Ascending aorta (tissue), 2 donors: ENCODE results near the gene PSKH1. TPM values are rescaled to one million over a fixed set of nuclear protein-coding genes. Genes with fewer than 3 reads are reported as not detected.

Experiments used
- DNase-seq, 2 donors: peaks; one replicate each; pipeline ENCODE4 v3.0.0-alpha.2; 2019; ENCODE audit warnings: low spot score in 2 of 2
- H3K27ac ChIP-seq, 2 donors: fragments of 200-600 bp; sonication (generic); one replicate each; pipeline ENCODE4 v1.5.1; 2016 to 2017; ENCODE audit warnings: mild to moderate bottlenecking in 1 of 2
- H3K27me3 ChIP-seq: fragments of 200-600 bp; sonication (generic); one replicate; pipeline ENCODE4 v1.5.1; 2017
- H3K36me3 ChIP-seq, 2 donors: fragments of 200-600 bp; sonication (generic); one replicate each; pipeline ENCODE4 v1.5.1; 2016
- H3K4me1 ChIP-seq, 2 donors: fragments of 200-600 bp; sonication (generic); one replicate each; pipeline ENCODE4 v1.5.1; 2016 to 2017; ENCODE audit warnings: mild to moderate bottlenecking in 1 of 2
- H3K4me3 ChIP-seq, 2 donors: fragments of 200-600 bp; sonication (generic); one replicate each; pipeline ENCODE4 v1.5.1; 2016 to 2017; ENCODE audit warnings: mild to moderate bottlenecking in 1 of 2
- H3K9me3 ChIP-seq, 2 donors: fragments of 200-600 bp; sonication (generic); one replicate each; pipeline ENCODE4 v1.5.1; 2016
- intact Hi-C: fragments of 100-400 bp; cut with DNase I; formaldehyde crosslinking; loops from one replicate; pipeline ENCODE4 v1.15.1; 2023
- total RNA-seq: library from RNA; depleted of rRNA; stranded (reverse); fragments of >200 nt; gene quantifications from one replicate; pipeline ENCODE4 v1.1.0, GENCODE V29; 2016
- TF ChIP-seq, protein P1 (sequence below), 3 experiments: fragments of 200-600 bp in 2 of 3; fragments of 450-650 bp in 1 of 3; sonication (generic) in 2 of 3; IDR thresholded peaks; one replicate each; pipeline ENCODE4 v1.5.1; 2016 to 2019; ENCODE audit warnings: antibody characterized with exemption in 3 of 3, mild to moderate bottlenecking in 1 of 3, moderate library complexity in 1 of 3

PSKH1 gene
- total RNA-seq, 1 donor from 2014 or later: 41.0 TPM

DNA sequence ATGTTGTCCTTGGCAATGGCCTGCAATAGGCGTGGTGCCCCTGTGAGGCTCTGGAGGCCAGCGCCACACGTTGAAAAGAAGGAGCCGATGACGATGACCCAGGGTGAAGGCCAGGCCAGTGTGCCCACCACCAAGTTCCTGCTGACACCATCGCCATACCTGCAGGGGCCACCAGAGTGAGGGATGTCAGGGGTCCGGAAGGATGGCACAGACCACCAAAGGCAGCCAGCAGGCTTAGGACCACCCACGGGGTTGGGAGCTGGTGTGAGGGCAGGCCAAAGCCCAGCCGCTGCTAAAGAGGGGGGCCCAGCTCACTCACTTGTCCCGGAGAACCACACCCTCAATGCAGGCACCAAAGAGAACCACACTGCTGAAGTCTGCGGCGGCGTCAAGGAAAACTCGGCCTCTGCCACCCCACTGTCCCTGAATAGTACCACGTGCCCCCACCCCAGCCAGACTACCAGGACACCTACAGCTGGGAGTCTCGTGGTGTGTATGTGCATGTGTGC, 57.3 kb downstream of the PSKH1 start:
- Histone ChIP-seq H3K9me3 (no peaks in the 10 kb centered on the region), H3K36me3 (peaks cover 96 to 100% of the 10 kb centered on the region in 2 donors), H3K4me1 (no peaks in the 10 kb centered on the region), H3K27ac (no peak overlapping the region), H3K27me3 (no peaks in the 10 kb centered on the region), H3K4me3 (no peak overlapping the region)
- TF ChIP-seq, protein P1, sequence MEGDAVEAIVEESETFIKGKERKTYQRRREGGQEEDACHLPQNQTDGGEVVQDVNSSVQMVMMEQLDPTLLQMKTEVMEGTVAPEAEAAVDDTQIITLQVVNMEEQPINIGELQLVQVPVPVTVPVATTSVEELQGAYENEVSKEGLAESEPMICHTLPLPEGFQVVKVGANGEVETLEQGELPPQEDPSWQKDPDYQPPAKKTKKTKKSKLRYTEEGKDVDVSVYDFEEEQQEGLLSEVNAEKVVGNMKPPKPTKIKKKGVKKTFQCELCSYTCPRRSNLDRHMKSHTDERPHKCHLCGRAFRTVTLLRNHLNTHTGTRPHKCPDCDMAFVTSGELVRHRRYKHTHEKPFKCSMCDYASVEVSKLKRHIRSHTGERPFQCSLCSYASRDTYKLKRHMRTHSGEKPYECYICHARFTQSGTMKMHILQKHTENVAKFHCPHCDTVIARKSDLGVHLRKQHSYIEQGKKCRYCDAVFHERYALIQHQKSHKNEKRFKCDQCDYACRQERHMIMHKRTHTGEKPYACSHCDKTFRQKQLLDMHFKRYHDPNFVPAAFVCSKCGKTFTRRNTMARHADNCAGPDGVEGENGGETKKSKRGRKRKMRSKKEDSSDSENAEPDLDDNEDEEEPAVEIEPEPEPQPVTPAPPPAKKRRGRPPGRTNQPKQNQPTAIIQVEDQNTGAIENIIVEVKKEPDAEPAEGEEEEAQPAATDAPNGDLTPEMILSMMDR (IDR thresholded peaks at IDR 0.05): no peak
- no peak for DNase-seq
- intact Hi-C loops: no loop called here

DNA sequence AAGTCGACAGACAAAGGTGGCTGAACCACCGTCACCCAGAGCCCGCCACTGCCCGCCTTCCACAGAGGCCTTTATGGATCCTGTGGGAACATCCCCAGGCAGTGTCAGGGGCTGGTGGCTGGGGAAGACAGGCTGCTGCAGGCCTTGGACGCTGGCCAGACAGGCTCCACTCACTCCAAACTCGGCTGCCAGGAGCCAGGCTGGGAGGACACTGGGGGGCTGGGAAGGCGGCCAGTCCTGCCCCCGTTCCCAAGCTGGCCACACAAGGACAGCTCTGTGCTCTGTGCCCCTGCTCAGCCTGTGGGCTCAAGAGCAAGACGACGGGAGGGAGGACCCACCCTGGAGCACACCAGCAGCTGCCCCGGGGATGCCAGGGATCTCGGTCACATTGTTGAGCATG, 58.4 kb downstream of the PSKH1 start:
- peaks cover 90 to 95% of the 10 kb centered on the region in 2 donors for H3K36me3 ChIP-seq

DNA sequence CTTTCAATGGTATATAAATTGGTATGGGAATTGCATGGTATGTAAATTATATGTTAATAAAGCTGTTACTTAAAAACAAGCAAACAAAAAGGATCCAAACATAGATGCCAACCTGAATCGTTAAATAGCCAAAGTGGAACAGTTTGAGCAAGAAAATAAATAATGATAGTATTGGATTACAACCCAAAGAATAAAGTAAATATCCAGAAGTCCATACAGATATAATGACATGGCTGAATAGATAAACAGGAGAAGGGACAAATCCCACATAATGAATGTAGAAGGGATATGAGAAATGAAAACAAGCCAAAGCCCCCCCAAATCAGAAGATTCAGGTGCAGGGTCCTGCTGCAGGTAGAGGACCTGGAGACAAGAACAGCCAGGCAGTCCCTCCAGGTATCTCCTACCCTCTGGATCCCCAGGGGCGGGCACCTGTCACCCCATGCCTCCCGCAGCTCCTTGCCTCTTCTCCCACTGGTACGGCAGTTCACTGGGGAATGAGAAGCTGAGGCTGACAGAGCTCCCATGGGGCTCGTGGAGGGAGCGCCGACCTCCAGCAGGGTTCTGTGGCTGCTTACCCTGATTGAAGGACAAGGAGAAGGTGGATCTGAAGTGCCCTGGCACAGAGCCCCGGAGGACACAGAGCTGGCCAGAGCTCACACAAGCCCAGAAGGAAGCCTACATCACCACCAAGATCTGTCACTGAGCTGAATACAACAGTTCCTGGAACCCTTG, 60.8 kb downstream of the PSKH1 start:
- no peaks in the 10 kb centered on the region for H3K27me3 ChIP-seq
- peaks cover 87 to 94% of the 10 kb centered on the region in 2 donors for H3K36me3 ChIP-seq
- H3K27ac ChIP-seq: no peak overlapping the region
- H3K4me3 ChIP-seq: no peak overlapping the region
- TF ChIP-seq, protein P1 (IDR thresholded peaks at IDR 0.05): no peak
- intact Hi-C loops: no loop called here
- no peak for DNase-seq
- no peaks in the 10 kb centered on the region for H3K4me1 ChIP-seq
- H3K9me3 ChIP-seq: no peaks in the 10 kb centered on the region

More for the DNA sequence above, 58.4 kb downstream of the PSKH1 start:
- Histone ChIP-seq H3K9me3 (no peaks in the 10 kb centered on the region), H3K4me3 (no peak overlapping the region), H3K27ac (peak overlapping the region in 1 of 2 donors; percentile 33), H3K27me3 (no peaks in the 10 kb centered on the region), H3K4me1 (no peaks in the 10 kb centered on the region)
- DNase-seq: no peak
- intact Hi-C loops: no loop called here
- TF ChIP-seq, protein P1 (IDR thresholded peaks at IDR 0.05): no peak

DNA sequence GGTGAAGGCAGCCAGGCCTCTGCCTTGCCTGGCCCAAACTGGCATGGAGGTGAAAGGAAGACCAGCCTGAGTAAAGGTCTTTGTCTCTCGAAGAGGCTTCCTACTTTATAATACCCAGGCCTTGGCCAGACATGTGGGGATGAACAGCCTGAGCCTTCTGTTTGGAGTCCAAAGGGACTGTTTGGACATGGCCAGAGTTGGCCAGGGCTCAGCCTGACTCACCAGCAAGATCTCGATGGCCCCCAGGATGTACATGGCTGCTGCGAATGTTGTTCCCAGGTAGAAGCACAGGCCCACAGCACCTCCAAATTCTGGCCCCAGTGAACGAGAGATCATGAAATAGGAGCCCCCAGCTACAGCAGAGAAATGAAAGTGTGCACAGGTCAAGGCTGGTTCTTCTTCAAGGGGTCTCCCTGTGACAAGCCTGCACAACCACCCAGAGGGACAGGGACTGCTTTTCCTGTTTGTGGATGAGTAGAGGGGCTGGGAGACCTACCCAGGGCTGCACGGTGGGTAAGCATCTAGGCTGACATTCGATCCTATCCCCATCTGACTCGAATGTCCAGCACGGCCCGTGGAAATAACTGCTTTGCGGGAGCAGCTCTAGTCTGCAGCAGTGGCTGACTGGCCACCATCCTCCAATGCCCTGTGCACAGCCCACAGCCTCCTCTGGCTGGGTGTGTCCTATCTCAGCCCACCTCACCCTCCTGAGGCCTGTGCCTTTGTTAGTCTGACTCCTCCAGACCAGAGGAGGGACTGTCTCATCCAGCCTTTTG, 61.6 kb downstream of the PSKH1 start:
- no peak for DNase-seq
- H3K27ac ChIP-seq: no peak overlapping the region
- TF ChIP-seq, protein P1 (IDR thresholded peaks at IDR 0.05): no peak

DNA sequence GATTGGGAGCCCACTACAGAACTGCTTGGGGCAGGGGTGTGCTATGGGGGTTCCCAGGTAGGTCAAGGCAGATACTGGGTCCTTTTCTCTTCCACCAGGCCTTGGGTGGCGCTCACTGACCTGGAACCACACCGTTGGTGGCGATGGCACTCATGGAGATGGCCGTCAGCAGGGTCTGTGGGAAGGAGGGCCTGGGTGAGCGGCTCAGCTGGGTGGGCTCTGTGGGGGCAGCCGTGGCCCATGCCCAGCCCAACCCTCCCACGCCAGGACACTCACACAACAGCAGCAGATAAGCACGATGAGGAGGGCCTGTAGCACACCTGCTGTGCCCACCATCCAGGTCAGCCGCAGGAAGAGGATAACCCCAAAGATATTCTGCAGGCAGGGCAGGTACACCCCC, 64.6 kb downstream of the PSKH1 start:
- TF ChIP-seq, protein P1 (IDR thresholded peaks at IDR 0.05): no peak
- intact Hi-C loops: no loop called here
- H3K4me1 ChIP-seq: peaks cover 0 to 12% of the 10 kb centered on the region in 2 donors
- no peak overlapping the region for H3K4me3 ChIP-seq
- no peak overlapping the region for H3K27ac ChIP-seq
- peaks cover 87 to 94% of the 10 kb centered on the region in 2 donors for H3K36me3 ChIP-seq
- no peak for DNase-seq
- no peaks in the 10 kb centered on the region for H3K9me3 ChIP-seq
- no peaks in the 10 kb centered on the region for H3K27me3 ChIP-seq

More for the DNA sequence above, 61.6 kb downstream of the PSKH1 start:
- Histone ChIP-seq H3K4me3 (no peak overlapping the region), H3K4me1 (peaks cover 0 to 4% of the 10 kb centered on the region in 2 donors), H3K27me3 (no peaks in the 10 kb centered on the region), H3K36me3 (peaks cover 87 to 94% of the 10 kb centered on the region in 2 donors), H3K9me3 (no peaks in the 10 kb centered on the region)
- intact Hi-C loops: no loop called here
